ENCODE measurements around the gene TMEM120A. TPM values are rescaled to one million over a fixed set of nuclear protein-coding genes. Genes with fewer than 3 reads are reported as not detected.

The TMEM120A gene
- polyA plus RNA-seq, 1 donor (not counting 4 experiments of a cell fraction or from before 2014, with no cell fraction given) = 47.0 TPM

GRCh38 chr7:75981203-75981452, 13.3 kb downstream of the TMEM120A start:
- Histone ChIP-seq H3K9me3 (ENCODE audit: control insufficient read depth, low read depth, low read length) (no peaks in the 10 kb centered on the region), H3K27me3 (ENCODE audit: control insufficient read depth, extremely low read depth, insufficient read depth, low read length) (no peaks in the 10 kb centered on the region), H3K36me3 (ENCODE audit: control insufficient read depth in 2 of 2, extremely low read depth in 1 of 2, insufficient read depth in 2 of 2, low read length in 2 of 2) (peaks cover 6 to 24% of the 10 kb centered on the region in 2 experiments), H3K79me2 (ENCODE audit: control insufficient read depth, insufficient read depth, low read length) (no peaks in the 10 kb centered on the region), H4K20me1 (ENCODE audit: control insufficient read depth, extremely low read depth, insufficient read depth, low read length) (no peaks in the 10 kb centered on the region), H3K4me1 (ENCODE audit: control insufficient read depth, extremely low read depth, insufficient read depth, low read length) (peaks cover 2% of the 10 kb centered on the region), H3K9ac (ENCODE audit: control insufficient read depth, extremely low read depth, insufficient read depth, low read length) (no peak overlapping the region), H3K4me2 (ENCODE audit: control insufficient read depth, extremely low read depth, insufficient read depth, low read depth, low read length) (no peak overlapping the region), H2AFZ (ENCODE audit: control insufficient read depth, low read length) (no peak overlapping the region), H3K4me3 (ENCODE audit: control insufficient read depth in 2 of 3, extremely low read depth in 1 of 3, insufficient read depth in 2 of 3, low read depth in 1 of 3, low read length in 3 of 3) (no peak overlapping the region), H3K27ac (ENCODE audit: control insufficient read depth, insufficient read depth, low read length) (no peak overlapping the region), H3K9me1 (ENCODE audit: control insufficient read depth, extremely low read depth, insufficient read depth, low read length) (no peaks in the 10 kb centered on the region)
- FAIRE-seq = no peak
- DNase-seq (ENCODE audit: low read depth, low spot score) = no peak
- dilution Hi-C loops (cut with MboI; ENCODE audit: extremely low pct_ligation_motif_present, low sequenced_read_pairs) = no loop called here
- TF ChIP-seq CTCF (optimal IDR thresholded peaks at IDR 0.05 in 1 of 3, IDR thresholded peaks at IDR 0.05 in 1 of 3, conservative IDR thresholded peaks at IDR 0.05 in 1 of 3; ENCODE audit: extremely low read depth in 1 of 3, insufficient read depth in 2 of 3, low read length in 3 of 3) (no peak), EZH2 (IDR thresholded peaks at IDR 0.05; ENCODE audit: low read length) (no peak)

GRCh38 chr7:75980430-75981202, 13.8 kb downstream of the TMEM120A start:
- H3K79me2 ChIP-seq (ENCODE audit: control insufficient read depth, insufficient read depth, low read length) = no peaks in the 10 kb centered on the region
- H4K20me1 ChIP-seq (ENCODE audit: control insufficient read depth, extremely low read depth, insufficient read depth, low read length) = no peaks in the 10 kb centered on the region
- H2AFZ ChIP-seq (ENCODE audit: control insufficient read depth, low read length) = no peak overlapping the region
- peaks cover 6 to 19% of the 10 kb centered on the region in 2 experiments for H3K36me3 ChIP-seq (ENCODE audit: control insufficient read depth in 2 of 2, extremely low read depth in 1 of 2, insufficient read depth in 2 of 2, low read length in 2 of 2)
- H3K9me3 ChIP-seq (ENCODE audit: control insufficient read depth, low read depth, low read length) = no peaks in the 10 kb centered on the region
- TF ChIP-seq CTCF (optimal IDR thresholded peaks at IDR 0.05 in 1 of 3, IDR thresholded peaks at IDR 0.05 in 1 of 3, conservative IDR thresholded peaks at IDR 0.05 in 1 of 3; ENCODE audit: extremely low read depth in 1 of 3, insufficient read depth in 2 of 3, low read length in 3 of 3) (no peak), EZH2 (IDR thresholded peaks at IDR 0.05; ENCODE audit: low read length) (no peak)
- H3K4me3 ChIP-seq (ENCODE audit: control insufficient read depth in 2 of 3, extremely low read depth in 1 of 3, insufficient read depth in 2 of 3, low read depth in 1 of 3, low read length in 3 of 3) = no peak overlapping the region
- dilution Hi-C loops (cut with MboI; ENCODE audit: extremely low pct_ligation_motif_present, low sequenced_read_pairs) = no loop called here
- H3K4me1 ChIP-seq (ENCODE audit: control insufficient read depth, extremely low read depth, insufficient read depth, low read length) = peaks cover 2% of the 10 kb centered on the region
- DNase-seq (ENCODE audit: low read depth, low spot score) = no peak
- H3K27me3 ChIP-seq (ENCODE audit: control insufficient read depth, extremely low read depth, insufficient read depth, low read length) = no peaks in the 10 kb centered on the region
- no peaks in the 10 kb centered on the region for H3K9me1 ChIP-seq (ENCODE audit: control insufficient read depth, extremely low read depth, insufficient read depth, low read length)
- FAIRE-seq = no peak
- no peak overlapping the region for H3K4me2 ChIP-seq (ENCODE audit: control insufficient read depth, extremely low read depth, insufficient read depth, low read depth, low read length)
- no peak overlapping the region for H3K27ac ChIP-seq (ENCODE audit: control insufficient read depth, insufficient read depth, low read length)
- no peak overlapping the region for H3K9ac ChIP-seq (ENCODE audit: control insufficient read depth, extremely low read depth, insufficient read depth, low read length)

All from keratinocyte (primary cell).